Measurements from ENCODE around the gene SUN1. TPM values are rescaled to one million over a fixed set of nuclear protein-coding genes. Genes with fewer than 3 reads are reported as not detected.

SUN1 gene
- polyA plus RNA-seq, 3 donors = 44.2 to 154 (median 51.5) TPM

DNA sequence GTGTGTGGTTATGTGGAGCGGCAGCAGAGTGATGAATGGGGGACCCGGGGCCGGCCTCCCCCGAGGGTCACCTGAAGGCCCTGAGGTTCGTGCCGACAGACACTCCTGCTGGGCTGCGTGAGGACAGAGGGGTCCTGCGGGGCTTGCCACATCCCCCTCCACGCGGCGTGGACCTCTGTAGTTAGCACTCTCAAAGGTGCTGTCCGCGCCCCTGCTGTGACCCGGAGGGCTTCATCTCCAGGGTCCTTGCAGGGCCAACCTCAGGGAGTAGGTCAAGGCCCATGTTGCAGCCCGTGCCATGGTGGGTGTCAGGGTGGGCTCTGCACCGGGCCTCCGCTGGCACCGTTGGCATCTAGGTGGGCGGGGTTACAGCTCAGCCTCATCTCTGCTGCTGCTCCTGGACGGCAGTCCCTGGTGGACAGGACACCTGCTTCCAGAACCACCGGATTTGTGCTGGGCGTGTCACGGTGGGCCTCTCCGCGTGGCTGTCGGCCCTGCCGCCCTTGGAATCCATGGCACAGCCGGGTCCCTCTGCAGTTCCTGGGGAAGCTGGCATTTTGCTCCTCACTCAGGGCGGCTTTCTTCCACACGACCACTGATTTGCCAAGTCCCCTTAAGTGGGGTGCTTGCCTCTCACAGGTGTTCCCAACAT, 24.3 kb downstream of the SUN1 start:
- Histone ChIP-seq H3K9ac (ENCODE audit: insufficient read depth, low read length, poor library complexity, severe bottlenecking) (no peak overlapping the region), H3K4me2 (replicated peaks; ENCODE audit: extremely low read depth, low read length, poor library complexity, severe bottlenecking) (no peak overlapping the region), H4K20me1 (ENCODE audit: insufficient read depth, low read length) (no peaks in the 10 kb centered on the region), H3K36me3 (replicated peaks in 1 of 2; ENCODE audit: control insufficient read depth in 1 of 2, insufficient read depth in 2 of 2, low read length in 2 of 2) (peaks cover 80 to 99% of the 10 kb centered on the region in 2 donors), H3K4me3 (replicated peaks in 1 of 3; ENCODE audit: low read depth in 2 of 3, low read length in 3 of 3) (no peak overlapping the region), H3K4me1 (ENCODE audit: control insufficient read depth in 1 of 2, insufficient read depth in 2 of 2, low read length in 2 of 2) (no peaks in the 10 kb centered on the region), H3K27me3 (ENCODE audit: control insufficient read depth in 2 of 2, insufficient read depth in 2 of 2, low read length in 2 of 2) (no peaks in the 10 kb centered on the region), H3K79me2 (ENCODE audit: insufficient read depth, low read length) (no peaks in the 10 kb centered on the region), H2AFZ (ENCODE audit: insufficient read depth, low read depth, low read length, poor library complexity, severe bottlenecking) (no peak overlapping the region), H3K9me3 (replicated peaks in 1 of 2; ENCODE audit: control insufficient read depth in 1 of 2, insufficient read depth in 1 of 2, low read length in 2 of 2) (no peaks in the 10 kb centered on the region), H3K27ac (ENCODE audit: low read depth in 1 of 2, low read length in 2 of 2) (no peak overlapping the region)
- H3K4me1 Mint-ChIP-seq = no peaks in the 10 kb centered on the region
- intact Hi-C loops (cut with micrococcal nuclease) = no loop called here
- H3K4me3 Mint-ChIP-seq = no peak overlapping the region
- WGBS (ENCODE audit: insufficient coverage) = 95% methylated on average over 28 of the region's 30 CpGs
- H3K27me3 Mint-ChIP-seq (ENCODE audit: low read depth in 3 of 3) = peaks cover 0 to 3% (median 0%) of the 10 kb centered on the region in 3 donors
- H3K9me3 Mint-ChIP-seq = no peaks in the 10 kb centered on the region
- H3K36me3 Mint-ChIP-seq = peaks cover 92 to 97% of the 10 kb centered on the region in 2 donors
- H3K27ac Mint-ChIP-seq = no peak overlapping the region
- DNase-seq = no peak
- TF ChIP-seq, protein P1, sequence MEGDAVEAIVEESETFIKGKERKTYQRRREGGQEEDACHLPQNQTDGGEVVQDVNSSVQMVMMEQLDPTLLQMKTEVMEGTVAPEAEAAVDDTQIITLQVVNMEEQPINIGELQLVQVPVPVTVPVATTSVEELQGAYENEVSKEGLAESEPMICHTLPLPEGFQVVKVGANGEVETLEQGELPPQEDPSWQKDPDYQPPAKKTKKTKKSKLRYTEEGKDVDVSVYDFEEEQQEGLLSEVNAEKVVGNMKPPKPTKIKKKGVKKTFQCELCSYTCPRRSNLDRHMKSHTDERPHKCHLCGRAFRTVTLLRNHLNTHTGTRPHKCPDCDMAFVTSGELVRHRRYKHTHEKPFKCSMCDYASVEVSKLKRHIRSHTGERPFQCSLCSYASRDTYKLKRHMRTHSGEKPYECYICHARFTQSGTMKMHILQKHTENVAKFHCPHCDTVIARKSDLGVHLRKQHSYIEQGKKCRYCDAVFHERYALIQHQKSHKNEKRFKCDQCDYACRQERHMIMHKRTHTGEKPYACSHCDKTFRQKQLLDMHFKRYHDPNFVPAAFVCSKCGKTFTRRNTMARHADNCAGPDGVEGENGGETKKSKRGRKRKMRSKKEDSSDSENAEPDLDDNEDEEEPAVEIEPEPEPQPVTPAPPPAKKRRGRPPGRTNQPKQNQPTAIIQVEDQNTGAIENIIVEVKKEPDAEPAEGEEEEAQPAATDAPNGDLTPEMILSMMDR (IDR thresholded peaks at IDR 0.05) = no peak

DNA sequence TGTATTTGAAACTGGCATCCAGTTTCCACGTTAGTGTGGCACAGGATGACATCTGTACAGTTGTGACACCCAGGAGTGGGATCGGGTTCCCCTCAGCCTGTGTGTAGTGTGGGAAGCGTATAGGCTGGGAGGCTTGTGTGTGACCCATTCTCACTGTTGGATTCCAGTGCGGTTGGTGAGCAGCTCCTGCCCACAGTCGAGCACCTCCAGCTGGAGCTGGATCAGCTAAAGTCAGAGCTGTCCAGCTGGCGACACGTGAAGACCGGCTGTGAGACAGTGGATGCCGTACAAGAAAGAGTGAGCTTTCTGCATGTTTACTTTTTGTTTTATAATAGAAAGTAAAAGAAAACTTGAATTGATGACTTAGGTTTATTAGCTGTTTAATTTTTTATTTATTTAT, 25.4 kb downstream of the SUN1 start:
- intact Hi-C loops (cut with micrococcal nuclease) = no loop called here
- H3K9me3 Mint-ChIP-seq = no peaks in the 10 kb centered on the region
- Histone ChIP-seq H3K79me2 (ENCODE audit: insufficient read depth, low read length) (no peaks in the 10 kb centered on the region), H3K9ac (ENCODE audit: insufficient read depth, low read length, poor library complexity, severe bottlenecking) (no peak overlapping the region), H3K4me2 (replicated peaks; ENCODE audit: extremely low read depth, low read length, poor library complexity, severe bottlenecking) (no peak overlapping the region), H3K9me3 (replicated peaks in 1 of 2; ENCODE audit: control insufficient read depth in 1 of 2, insufficient read depth in 1 of 2, low read length in 2 of 2) (no peaks in the 10 kb centered on the region), H3K4me1 (ENCODE audit: control insufficient read depth in 1 of 2, insufficient read depth in 2 of 2, low read length in 2 of 2) (no peaks in the 10 kb centered on the region), H3K36me3 (replicated peaks in 1 of 2; ENCODE audit: control insufficient read depth in 1 of 2, insufficient read depth in 2 of 2, low read length in 2 of 2) (peaks cover 82 to 99% of the 10 kb centered on the region in 2 donors), H2AFZ (ENCODE audit: insufficient read depth, low read depth, low read length, poor library complexity, severe bottlenecking) (no peak overlapping the region), H3K4me3 (replicated peaks in 1 of 3; ENCODE audit: low read depth in 2 of 3, low read length in 3 of 3) (no peak overlapping the region), H4K20me1 (ENCODE audit: insufficient read depth, low read length) (no peaks in the 10 kb centered on the region), H3K27ac (ENCODE audit: low read depth in 1 of 2, low read length in 2 of 2) (no peak overlapping the region), H3K27me3 (ENCODE audit: control insufficient read depth in 2 of 2, insufficient read depth in 2 of 2, low read length in 2 of 2) (no peaks in the 10 kb centered on the region)
- no peak overlapping the region for H3K4me3 Mint-ChIP-seq
- TF ChIP-seq, protein P1 (IDR thresholded peaks at IDR 0.05) = no peak
- no peak for DNase-seq
- H3K27ac Mint-ChIP-seq = no peak overlapping the region
- WGBS (ENCODE audit: insufficient coverage) = 94% methylated on average over 6 of the region's 9 CpGs
- peaks cover 92 to 97% of the 10 kb centered on the region in 2 donors for H3K36me3 Mint-ChIP-seq
- peaks cover 0 to 3% (median 0%) of the 10 kb centered on the region in 3 donors for H3K27me3 Mint-ChIP-seq (ENCODE audit: low read depth in 3 of 3)
- no peaks in the 10 kb centered on the region for H3K4me1 Mint-ChIP-seq
